Neuronal stem cell (in vitro differentiated cells): ENCODE results near the gene THAP3.
A peak's percentile ranks its signal among the peaks of the same experiment; 100 is the strongest.

ENCODE experiments used
- DNase-seq: peaks from one replicate; pipeline ENCODE4 v3.0.0-alpha.2; 2013; ENCODE audit warnings: low spot score
- H2AFZ ChIP-seq: one replicate; pipeline ENCODE4 v1.6.1; 2013; ENCODE audit warnings: mild to moderate bottlenecking, low read length, inconsistent platforms
- H2AK5ac ChIP-seq: 2 replicates; pipeline ENCODE4 v1.6.1; 2013; ENCODE audit warnings: low read depth, mild to moderate bottlenecking, inconsistent platforms, low read length, moderate library complexity, mixed read lengths
- H2BK120ac ChIP-seq: 2 replicates; pipeline ENCODE4 v1.6.1; 2013; ENCODE audit warnings: low read depth, mild to moderate bottlenecking, inconsistent platforms, low read length, moderate library complexity, mixed read lengths
- H2BK12ac ChIP-seq: one replicate; pipeline ENCODE4 v1.6.1; 2013; ENCODE audit warnings: low read length, inconsistent platforms
- H2BK15ac ChIP-seq: 2 replicates; pipeline ENCODE4 v1.6.1; 2013; ENCODE audit warnings: mild to moderate bottlenecking, low read length, inconsistent platforms, mixed read lengths
- H2BK5ac ChIP-seq: one replicate; pipeline ENCODE4 v1.6.1; 2013; ENCODE audit warnings: inconsistent platforms, mild to moderate bottlenecking, low read length, moderate library complexity
- H3K14ac ChIP-seq: one replicate; pipeline ENCODE4 v1.6.1; 2013; ENCODE audit warnings: low read length, inconsistent platforms
- H3K18ac ChIP-seq: 2 replicates; pipeline ENCODE4 v1.6.1; 2013; ENCODE audit warnings: low read length, inconsistent platforms
- H3K23ac ChIP-seq: 2 replicates; pipeline ENCODE4 v1.6.1; 2013; ENCODE audit warnings: low read depth, mild to moderate bottlenecking, mixed read lengths, low read length, inconsistent platforms; ENCODE audit not compliant: poor library complexity
- H3K27ac ChIP-seq: replicated peaks from 3 replicates; pipeline ENCODE4 v1.5.1; 2013; ENCODE audit warnings: low read length, inconsistent platforms
- H3K27me3 ChIP-seq, 3 experiments: 2 replicates each; pipeline ENCODE4 v1.6.1; 2013; ENCODE audit warnings: low read length in 3 of 3, mild to moderate bottlenecking in 2 of 3, inconsistent platforms in 1 of 3, low read depth in 1 of 3, mixed read lengths in 1 of 3, moderate library complexity in 1 of 3; ENCODE audit not compliant: control insufficient read depth in 3 of 3, insufficient read depth in 3 of 3
- H3K36me3 ChIP-seq, 2 donors: replicated peaks in 1 of 2; 2 replicates each; pipeline ENCODE4 v1.6.1; 2013; ENCODE audit warnings: low read length in 2 of 2; ENCODE audit not compliant: control insufficient read depth in 2 of 2, insufficient read depth in 2 of 2
- H3K4ac ChIP-seq: 2 replicates; pipeline ENCODE4 v1.6.1; 2013; ENCODE audit warnings: inconsistent platforms, mild to moderate bottlenecking, low read length, moderate library complexity
- H3K4me1 ChIP-seq, 2 donors: 1 replicate in 1 of 2; 2 replicates in 1 of 2; pipeline ENCODE4 v1.6.1; 2013; ENCODE audit warnings: low read length in 2 of 2, low read depth in 1 of 2; ENCODE audit not compliant: control insufficient read depth in 2 of 2, insufficient read depth in 1 of 2
- H3K4me2 ChIP-seq: one replicate; pipeline ENCODE4 v1.6.1; 2013; ENCODE audit warnings: mild to moderate bottlenecking, low read length, inconsistent platforms; ENCODE audit not compliant: insufficient read depth, poor library complexity, severe bottlenecking
- H3K4me3 ChIP-seq, 2 donors: 2 replicates each; pipeline ENCODE4 v1.5.1; 2013; ENCODE audit warnings: low read length in 2 of 2, mild to moderate bottlenecking in 2 of 2, inconsistent platforms in 1 of 2, moderate library complexity in 1 of 2
- H3K79me1 ChIP-seq: one replicate; pipeline ENCODE4 v1.6.1; 2013; ENCODE audit warnings: low read depth, mild to moderate bottlenecking, inconsistent platforms, low read length, moderate library complexity
- H3K9ac ChIP-seq: one replicate; pipeline ENCODE4 v1.6.1; 2013; ENCODE audit warnings: mild to moderate bottlenecking, low read depth, low read length, inconsistent platforms; ENCODE audit not compliant: poor library complexity
- H3K9me3 ChIP-seq, 2 donors: replicated peaks in 1 of 2; 2 replicates each; pipeline versions ENCODE3 to v1.6.1; 2013; ENCODE audit warnings: low read length in 2 of 2, mild to moderate bottlenecking in 2 of 2, inconsistent platforms in 1 of 2, low read depth in 1 of 2, mixed read lengths in 1 of 2, moderate library complexity in 1 of 2; ENCODE audit not compliant: control insufficient read depth in 2 of 2, insufficient read depth in 1 of 2
- H4K8ac ChIP-seq: one replicate; pipeline ENCODE4 v1.6.1; 2013; ENCODE audit warnings: low read depth, mild to moderate bottlenecking, inconsistent platforms, low read length, moderate library complexity
- H4K91ac ChIP-seq: one replicate; pipeline ENCODE4 v1.6.1; 2013; ENCODE audit warnings: low read length, low read depth, mild to moderate bottlenecking, inconsistent platforms; ENCODE audit not compliant: poor library complexity
- WGBS, 2 donors: extraction: QIAGEN DNeasy Blood & Tissue Kit; methylation state at CpG; one replicate each; pipeline ENCODE4 v1.1.7; 2013; ENCODE audit warnings: missing lambda C conversion rate in 2 of 2, mixed read lengths in 1 of 2; ENCODE audit not compliant: insufficient read length in 2 of 2, insufficient replicate concordance in 1 of 2; ENCODE audit errors: extremely low coverage in 2 of 2; 5-methylcytosine and 5-hydroxymethylcytosine counted together

The THAP3 gene

GRCh38 chr1:6588128-6588892 is 36.4 kb upstream of the THAP3 start:
- WGBS, 2 donors = no CpG with 5 or more reads among the region's 25 CpGs
- no peak overlapping the region for H2AFZ ChIP-seq
- peak overlapping the region; percentile 63 for H3K9ac ChIP-seq
- peak overlapping the region; percentile 97 for H3K23ac ChIP-seq
- DNase-seq = no peak
- no peak overlapping the region for H3K4me3 ChIP-seq
- H3K27ac ChIP-seq = no peak overlapping the region
- peaks cover 16% of the 10 kb centered on the region for H3K79me1 ChIP-seq
- no peak overlapping the region for H4K91ac ChIP-seq
- peak overlapping the region; percentile 17 for H4K8ac ChIP-seq
- H2BK15ac ChIP-seq = no peak overlapping the region
- H2AK5ac ChIP-seq = no peak overlapping the region
- H3K9me3 ChIP-seq = no peaks in the 10 kb centered on the region
- peaks cover 34 to 70% of the 10 kb centered on the region in 2 donors for H3K36me3 ChIP-seq
- H2BK5ac ChIP-seq = peak overlapping the region; percentile 66
- no peak overlapping the region for H3K4ac ChIP-seq
- no peak overlapping the region for H3K18ac ChIP-seq
- H2BK120ac ChIP-seq = no peak overlapping the region
- H2BK12ac ChIP-seq = peak overlapping the region; percentile 6
- no peak overlapping the region for H3K4me2 ChIP-seq
- no peaks in the 10 kb centered on the region for H3K4me1 ChIP-seq
- H3K14ac ChIP-seq = peak overlapping the region; percentile 56
- no peaks in the 10 kb centered on the region for H3K27me3 ChIP-seq

- no peak overlapping the region for H2AK5ac ChIP-seq
- H3K36me3 ChIP-seq = peaks cover 39 to 77% of the 10 kb centered on the region in 2 donors
- H3K14ac ChIP-seq = no peak overlapping the region
- no peak overlapping the region for H4K91ac ChIP-seq
- H3K27me3 ChIP-seq = no peaks in the 10 kb centered on the region
- H2BK5ac ChIP-seq = peak overlapping the region; percentile 66
- H2AFZ ChIP-seq = no peak overlapping the region
- H3K79me1 ChIP-seq = peaks cover 16% of the 10 kb centered on the region
- H3K4me2 ChIP-seq = no peak overlapping the region
- no peak overlapping the region for H3K27ac ChIP-seq
- H3K4ac ChIP-seq = no peak overlapping the region
- H3K23ac ChIP-seq = peak overlapping the region; percentile 55
- no peak overlapping the region for H2BK12ac ChIP-seq
- peak overlapping the region; percentile 72 for H4K8ac ChIP-seq
- H3K4me1 ChIP-seq = no peaks in the 10 kb centered on the region
- DNase-seq = no peak
- no CpG with 5 or more reads among the region's 24 CpGs for WGBS, 2 donors
- H3K4me3 ChIP-seq = no peak overlapping the region
- no peaks in the 10 kb centered on the region for H3K9me3 ChIP-seq
- H3K9ac ChIP-seq = no peak overlapping the region
- H2BK120ac ChIP-seq = no peak overlapping the region
- no peak overlapping the region for H2BK15ac ChIP-seq
- no peak overlapping the region for H3K18ac ChIP-seq
Measured at GRCh38 chr1:6588893-6589520, 35.7 kb upstream of the THAP3 start.

- H3K18ac ChIP-seq = no peak overlapping the region
- no peak overlapping the region for H3K14ac ChIP-seq
- peaks cover 43 to 80% of the 10 kb centered on the region in 2 donors for H3K36me3 ChIP-seq
- H3K9me3 ChIP-seq = no peaks in the 10 kb centered on the region
- no peak overlapping the region for H2AFZ ChIP-seq
- no peak overlapping the region for H2BK120ac ChIP-seq
- WGBS, 2 donors = no CpG with 5 or more reads among the region's 7 CpGs
- H2BK15ac ChIP-seq = no peak overlapping the region
- no peak overlapping the region for H3K4me3 ChIP-seq
- no peak overlapping the region for H4K8ac ChIP-seq
- no peak overlapping the region for H4K91ac ChIP-seq
- H3K4me2 ChIP-seq = no peak overlapping the region
- no peak overlapping the region for H3K4ac ChIP-seq
- H2BK5ac ChIP-seq = no peak overlapping the region
- no peaks in the 10 kb centered on the region for H3K27me3 ChIP-seq
- no peak overlapping the region for H3K27ac ChIP-seq
- no peak overlapping the region for H2AK5ac ChIP-seq
- DNase-seq = no peak
- no peaks in the 10 kb centered on the region for H3K4me1 ChIP-seq
- H3K79me1 ChIP-seq = peaks cover 12% of the 10 kb centered on the region
- H3K9ac ChIP-seq = no peak overlapping the region
- no peak overlapping the region for H3K23ac ChIP-seq
- H2BK12ac ChIP-seq = no peak overlapping the region
Measured at GRCh38 chr1:6590046-6590445, 34.6 kb upstream of the THAP3 start.

- Histone ChIP-seq H3K27me3 (no peaks in the 10 kb centered on the region), H4K91ac (no peak overlapping the region), H2AFZ (no peak overlapping the region), H3K23ac (peak overlapping the region; percentile 8), H3K27ac (no peak overlapping the region), H3K18ac (no peak overlapping the region), H3K4ac (no peak overlapping the region), H3K4me3 (no peak overlapping the region), H4K8ac (no peak overlapping the region), H3K4me2 (no peak overlapping the region), H3K4me1 (no peaks in the 10 kb centered on the region), H2AK5ac (no peak overlapping the region), H3K79me1 (peaks cover 8% of the 10 kb centered on the region), H2BK120ac (no peak overlapping the region), H2BK15ac (no peak overlapping the region), H3K36me3 (peaks cover 53 to 91% of the 10 kb centered on the region in 2 donors), H2BK12ac (no peak overlapping the region), H3K14ac (no peak overlapping the region), H2BK5ac (no peak overlapping the region), H3K9ac (peak overlapping the region; percentile 72), H3K9me3 (no peaks in the 10 kb centered on the region)
- DNase-seq = no peak
- no CpG with 5 or more reads among the region's 13 CpGs for WGBS, 2 donors
Measured at GRCh38 chr1:6591222-6591621, 33.4 kb upstream of the THAP3 start.
